Measurements from ENCODE around the gene HRC.
A peak's percentile ranks its signal among the peaks of the same experiment; 100 is the strongest.

The HRC gene

DNA sequence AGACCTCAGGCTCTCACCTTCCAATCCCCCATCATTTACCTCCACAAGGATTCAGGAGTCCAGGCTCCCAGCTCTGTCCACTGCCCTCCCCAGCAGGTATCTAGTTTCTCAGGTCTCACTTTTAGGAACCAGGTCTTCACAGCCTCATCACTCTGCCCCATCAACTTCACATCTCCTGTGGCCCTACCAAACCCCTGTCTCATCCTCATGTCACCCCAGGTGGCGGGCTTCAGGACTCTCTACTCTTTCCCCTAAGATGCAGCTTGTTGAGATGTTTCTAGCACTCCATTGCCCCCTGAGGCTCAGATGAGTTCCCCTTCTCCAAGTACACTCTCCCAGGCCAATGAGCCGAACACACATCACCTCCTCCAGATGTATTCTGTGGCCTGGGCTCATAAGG lies 34.3 kb downstream of the HRC start:
- TF ChIP-seq JUND (IDR thresholded peaks at IDR 0.05; ENCODE audit: low read depth), result no peak
- DNase-seq (ENCODE audit: low read depth in 1 of 2, low spot score in 1 of 2), result no peak
- in situ Hi-C loops (cut with HindIII; ENCODE audit: low pct_unique_long_range_greater_than_20kb, low sequenced_read_pairs), result no loop called here

DNA sequence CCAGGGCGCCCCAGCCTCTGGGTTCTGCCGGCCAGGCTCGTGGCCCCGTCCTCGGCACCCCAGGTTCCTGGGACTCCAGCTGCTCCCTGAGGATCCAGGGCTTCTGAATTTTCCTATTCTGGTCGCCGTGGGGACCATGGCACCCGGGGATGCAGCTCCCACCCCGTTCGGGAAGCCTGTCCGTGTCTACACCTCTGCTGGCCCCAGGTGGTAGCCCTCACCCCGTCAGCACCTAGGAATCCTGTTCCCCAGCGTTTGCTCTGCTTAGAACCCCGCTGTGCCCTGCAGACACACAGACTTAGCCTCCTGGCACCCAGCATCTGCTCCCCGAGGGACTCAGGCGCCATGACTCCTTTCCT lies 34.9 kb downstream of the HRC start:
- DNase-seq (ENCODE audit: low read depth in 1 of 2, low spot score in 1 of 2), result no peak
- TF ChIP-seq JUND (IDR thresholded peaks at IDR 0.05; ENCODE audit: low read depth), result no peak
- in situ Hi-C loops (cut with HindIII; ENCODE audit: low pct_unique_long_range_greater_than_20kb, low sequenced_read_pairs), result no loop called here

DNA sequence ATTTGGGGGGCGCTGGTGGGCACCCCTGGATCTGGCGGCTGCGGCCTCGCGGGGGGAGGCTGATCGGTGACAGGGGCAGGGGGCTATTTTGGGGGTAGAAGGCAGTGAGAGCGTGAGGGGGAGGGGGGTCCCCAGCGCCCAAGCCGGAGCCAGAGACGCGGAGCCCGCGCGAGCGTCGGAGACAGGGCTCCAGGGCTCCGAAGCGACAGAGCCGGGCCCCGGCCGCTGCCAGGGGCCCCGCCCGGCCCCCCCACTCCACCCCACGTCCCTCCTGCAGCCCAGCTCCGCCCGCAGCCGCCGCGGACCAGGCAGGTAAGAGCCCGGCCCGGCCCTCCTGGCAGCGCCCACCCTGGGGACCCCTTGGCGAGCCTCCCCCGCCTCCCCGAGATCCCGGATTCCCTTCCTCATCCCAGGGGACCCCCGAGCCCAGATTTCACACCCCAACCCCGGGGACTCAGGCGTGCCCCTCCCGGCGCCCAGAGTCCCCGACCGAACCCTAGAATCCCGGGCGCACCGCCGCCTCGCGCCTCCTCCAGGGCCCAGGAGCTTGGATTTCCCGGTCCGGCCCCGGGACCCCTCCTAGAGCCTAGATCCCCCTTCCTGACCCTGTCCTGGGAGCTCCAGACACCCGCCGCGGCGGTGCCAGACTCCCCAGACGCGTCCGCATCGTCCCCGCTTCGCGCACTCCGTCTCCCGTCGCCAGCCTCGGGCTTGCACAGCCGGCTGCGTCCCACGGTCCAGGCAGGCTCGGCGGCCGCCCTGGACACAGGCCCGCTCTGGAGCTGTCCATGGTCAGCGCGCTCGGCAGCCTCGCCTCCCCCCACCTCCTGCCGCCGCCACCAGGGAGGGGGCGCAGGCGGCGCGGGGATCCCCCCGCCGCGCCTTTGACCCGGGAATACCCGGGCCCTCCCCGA lies 35.5 kb downstream of the HRC start, which contains the start of gene PPFIA3:
PPFIA3 (plus strand) TSS at position 134 of the 914 bp plus-strand sequence. CDS start 8,330 bp downstream, outside the sequence.
- in situ Hi-C loops (cut with HindIII; ENCODE audit: low pct_unique_long_range_greater_than_20kb, low sequenced_read_pairs), result no loop called here
- no peak for TF ChIP-seq JUND (IDR thresholded peaks at IDR 0.05; ENCODE audit: low read depth)
- peak in 1 of 2 experiments; percentile 74 for DNase-seq (ENCODE audit: low read depth in 1 of 2, low spot score in 1 of 2)

DNA sequence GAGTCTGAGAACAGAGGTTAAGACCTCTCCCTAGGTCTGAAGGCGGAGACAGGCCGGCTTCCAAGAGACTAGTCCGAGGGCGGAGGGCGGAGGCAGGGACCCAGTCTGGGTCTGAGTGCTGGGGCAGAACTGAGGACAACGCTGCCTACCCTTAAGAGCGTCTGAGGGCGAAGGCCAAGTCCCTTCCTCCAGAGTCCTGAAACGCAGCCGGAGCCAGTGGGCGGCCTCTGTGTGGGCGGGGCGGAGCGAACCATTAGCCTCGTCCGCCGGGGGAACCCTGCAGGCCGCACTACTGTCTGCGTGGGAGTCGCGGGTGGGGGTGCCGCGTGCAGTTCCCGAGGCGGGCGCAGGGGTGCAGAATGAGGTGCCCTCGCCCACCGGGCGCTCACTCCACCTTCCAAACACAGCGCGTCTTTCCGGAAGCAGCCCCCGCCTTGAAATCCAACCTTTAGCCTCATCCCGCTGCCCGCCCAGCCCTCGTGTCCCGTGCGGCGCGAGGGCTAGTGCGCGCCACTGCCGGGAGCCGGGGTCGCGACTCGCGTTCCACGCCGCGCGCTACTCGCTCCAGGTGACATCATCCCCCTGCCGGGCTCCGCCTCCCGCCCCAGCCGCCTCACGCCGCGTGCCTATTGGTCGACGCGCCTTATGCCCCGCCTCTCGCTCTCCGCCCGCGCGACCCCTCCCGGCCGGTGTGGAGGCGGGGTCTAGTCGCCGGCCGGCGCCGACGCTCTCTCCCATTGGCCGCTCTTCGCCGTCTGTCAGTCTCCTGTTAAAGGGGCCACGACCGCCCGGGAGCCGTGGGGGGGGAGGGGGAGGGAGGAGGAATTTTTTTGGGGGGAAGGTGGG lies 36.4 kb downstream of the HRC start, which contains the start of gene C19orf73:
C19orf73 (minus strand) TSS at position 579 of the 846 bp plus-strand sequence; CDS start at position 458, 121 bp downstream.
- DNase-seq (ENCODE audit: low read depth in 1 of 2, low spot score in 1 of 2), result peak; percentile 78 to 95
- no peak; the same call in 1 of the 2 replicates for TF ChIP-seq JUND (IDR thresholded peaks at IDR 0.05; ENCODE audit: low read depth)
- in situ Hi-C loops (cut with HindIII; ENCODE audit: low pct_unique_long_range_greater_than_20kb, low sequenced_read_pairs), result no loop called here

DNA sequence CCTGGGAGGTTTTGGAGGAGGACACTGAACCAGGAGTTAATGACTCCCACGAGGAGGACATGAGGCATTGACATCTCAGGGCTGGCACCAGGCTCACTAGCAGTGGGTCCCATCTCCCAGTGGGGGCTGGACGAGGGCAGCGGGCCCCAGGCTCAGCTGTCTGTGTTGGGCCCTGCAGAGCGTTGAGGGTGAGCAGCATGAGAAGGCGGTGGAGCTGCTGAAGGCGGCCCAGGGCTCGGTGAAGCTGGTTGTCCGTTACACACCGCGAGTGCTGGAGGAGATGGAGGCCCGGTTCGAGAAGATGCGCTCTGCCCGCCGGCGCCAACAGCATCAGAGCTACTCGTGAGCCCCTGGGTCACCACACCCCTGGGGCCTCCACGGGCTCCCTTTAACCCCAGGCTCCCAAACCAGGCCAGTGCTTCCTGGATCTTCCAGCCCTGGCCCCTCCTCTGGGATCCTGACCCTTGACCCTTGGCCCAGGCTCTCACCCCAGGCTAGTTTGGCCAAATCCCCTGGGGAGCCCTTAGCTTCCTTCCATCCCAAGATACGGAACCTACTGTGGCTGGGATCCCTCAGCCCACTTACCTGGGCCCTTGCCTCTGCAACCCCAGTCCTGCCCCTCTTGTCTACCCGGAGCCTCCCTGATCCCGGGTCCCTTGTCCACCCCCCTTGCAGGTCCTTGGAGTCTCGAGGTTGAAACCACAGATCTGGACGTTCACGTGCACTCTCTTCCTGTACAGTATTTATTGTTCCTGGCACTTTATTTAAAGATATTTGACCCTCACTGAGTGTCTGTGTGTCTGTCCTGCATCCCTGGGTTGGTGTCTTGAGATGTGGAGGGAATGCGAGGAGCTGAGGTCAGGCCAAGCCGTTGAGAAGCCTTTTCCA lies 37.3 kb downstream of the HRC start:
- DNase-seq (ENCODE audit: low read depth in 1 of 2, low spot score in 1 of 2), result no peak
- TF ChIP-seq JUND (IDR thresholded peaks at IDR 0.05; ENCODE audit: low read depth), result no peak
- in situ Hi-C loops (cut with HindIII; ENCODE audit: low pct_unique_long_range_greater_than_20kb, low sequenced_read_pairs), result no loop called here

DNA sequence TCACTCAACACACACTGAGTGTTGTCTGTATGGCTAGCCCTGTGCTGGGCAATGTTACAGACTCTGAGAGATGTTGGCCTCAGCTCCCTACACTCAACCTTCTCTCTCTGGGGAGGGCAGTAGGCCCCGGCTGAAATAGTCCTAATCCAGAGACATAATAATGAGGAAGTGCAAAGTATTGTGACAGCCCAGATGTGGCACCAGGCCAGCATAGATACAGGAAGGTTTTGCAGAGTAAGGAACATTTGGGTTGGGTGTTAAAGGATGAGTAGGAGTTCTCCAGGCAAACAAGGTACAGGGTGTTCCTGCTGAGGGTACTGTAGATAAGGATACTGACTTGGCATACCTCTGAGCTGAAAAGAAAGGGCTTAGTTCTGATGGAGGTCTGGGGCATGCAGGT lies 38.7 kb downstream of the HRC start:
- no peak for DNase-seq (ENCODE audit: low read depth in 1 of 2, low spot score in 1 of 2)
- in situ Hi-C loops (cut with HindIII; ENCODE audit: low pct_unique_long_range_greater_than_20kb, low sequenced_read_pairs), result no loop called here
- TF ChIP-seq JUND (IDR thresholded peaks at IDR 0.05; ENCODE audit: low read depth), result no peak

DNA sequence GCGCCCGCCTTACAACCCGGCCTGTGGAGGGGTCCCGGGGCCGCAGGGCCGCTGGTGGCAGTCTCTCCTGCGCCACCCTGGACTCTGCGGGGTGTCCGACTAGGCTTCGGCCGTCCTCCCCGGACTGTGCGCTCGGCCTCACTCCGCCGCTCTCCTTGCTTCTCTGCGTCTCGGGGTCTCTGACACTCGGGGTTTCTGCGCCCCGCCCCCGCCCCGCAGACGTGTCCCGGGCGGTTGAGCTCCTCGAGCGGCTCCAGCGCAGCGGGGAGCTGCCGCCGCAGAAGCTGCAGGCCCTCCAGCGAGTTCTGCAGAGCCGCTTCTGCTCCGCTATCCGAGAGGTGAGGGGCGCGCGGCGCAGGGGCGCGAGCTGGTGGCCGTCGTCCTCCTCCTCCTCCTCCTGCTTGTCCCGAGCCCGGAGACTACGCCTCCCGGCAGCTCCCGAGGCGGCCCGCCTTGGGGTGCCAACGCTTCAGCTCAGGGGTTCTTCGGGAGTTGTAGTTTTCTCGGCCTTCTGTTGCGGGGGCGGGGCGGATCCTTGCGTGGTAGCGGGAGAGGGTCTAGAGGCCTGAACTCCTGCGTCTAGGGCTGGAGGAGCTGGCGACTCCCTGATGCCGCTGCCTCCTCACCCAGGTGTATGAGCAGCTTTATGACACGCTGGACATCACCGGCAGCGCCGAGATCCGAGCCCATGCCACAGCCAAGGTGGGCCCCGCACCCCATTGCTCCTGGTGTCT lies 40.4 kb downstream of the HRC start:
- DNase-seq (ENCODE audit: low read depth in 1 of 2, low spot score in 1 of 2), result peak in 1 of 2 experiments; percentile 52
- in situ Hi-C loops (cut with HindIII; ENCODE audit: low pct_unique_long_range_greater_than_20kb, low sequenced_read_pairs), result no loop called here
- no peak for TF ChIP-seq JUND (IDR thresholded peaks at IDR 0.05; ENCODE audit: low read depth)

DNA sequence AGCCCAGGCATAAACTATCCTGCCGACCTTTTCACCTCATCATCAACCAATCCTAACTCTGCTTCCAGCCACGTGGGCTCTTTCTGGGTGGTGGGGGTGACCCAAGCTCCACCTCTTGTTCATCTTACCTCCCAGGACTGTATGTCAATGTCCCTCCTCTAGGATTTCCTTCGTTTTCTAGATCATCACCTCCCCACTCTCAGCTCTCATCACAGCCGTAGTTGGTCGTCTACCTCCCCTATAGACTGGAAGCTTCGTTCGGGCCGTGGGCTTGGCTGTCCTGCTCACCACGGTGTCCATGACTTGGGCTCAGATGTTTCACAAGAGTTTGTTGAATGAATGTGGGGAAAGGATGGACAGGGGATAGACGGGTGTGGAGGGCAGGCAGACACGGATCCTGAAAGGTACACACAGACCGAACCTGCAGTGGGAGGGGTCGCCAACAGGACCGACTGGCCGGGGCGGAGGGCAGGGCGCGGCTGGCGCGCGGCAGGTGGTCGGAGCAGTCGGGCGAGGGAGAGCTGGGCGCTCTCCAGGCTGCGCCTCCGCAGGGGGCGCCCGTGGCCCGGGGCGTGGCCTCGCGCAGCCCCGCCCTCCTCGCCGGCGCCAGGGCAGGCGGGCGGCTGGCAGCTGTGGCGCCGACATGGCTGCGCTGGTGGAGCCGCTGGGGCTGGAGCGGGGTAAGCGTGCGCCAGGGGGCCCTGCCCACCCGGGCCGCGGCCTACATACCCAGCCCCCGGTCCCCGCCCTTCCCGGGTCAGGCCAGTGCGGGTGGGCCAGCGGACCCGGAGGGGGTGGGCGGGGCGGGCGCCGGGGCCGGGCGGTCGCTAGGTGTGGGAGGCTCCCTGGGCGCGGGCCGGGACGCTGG lies 41.2 kb downstream of the HRC start, which contains the start of gene LIN7B:
LIN7B (plus strand) TSS at position 609 of the 868 bp plus-strand sequence; CDS start at position 644, 35 bp downstream.
- in situ Hi-C loops (cut with HindIII; ENCODE audit: low pct_unique_long_range_greater_than_20kb, low sequenced_read_pairs), result no loop called here
- TF ChIP-seq JUND (IDR thresholded peaks at IDR 0.05; ENCODE audit: low read depth), result no peak
- peak; percentile 63 to 75 for DNase-seq (ENCODE audit: low read depth in 1 of 2, low spot score in 1 of 2)

DNA sequence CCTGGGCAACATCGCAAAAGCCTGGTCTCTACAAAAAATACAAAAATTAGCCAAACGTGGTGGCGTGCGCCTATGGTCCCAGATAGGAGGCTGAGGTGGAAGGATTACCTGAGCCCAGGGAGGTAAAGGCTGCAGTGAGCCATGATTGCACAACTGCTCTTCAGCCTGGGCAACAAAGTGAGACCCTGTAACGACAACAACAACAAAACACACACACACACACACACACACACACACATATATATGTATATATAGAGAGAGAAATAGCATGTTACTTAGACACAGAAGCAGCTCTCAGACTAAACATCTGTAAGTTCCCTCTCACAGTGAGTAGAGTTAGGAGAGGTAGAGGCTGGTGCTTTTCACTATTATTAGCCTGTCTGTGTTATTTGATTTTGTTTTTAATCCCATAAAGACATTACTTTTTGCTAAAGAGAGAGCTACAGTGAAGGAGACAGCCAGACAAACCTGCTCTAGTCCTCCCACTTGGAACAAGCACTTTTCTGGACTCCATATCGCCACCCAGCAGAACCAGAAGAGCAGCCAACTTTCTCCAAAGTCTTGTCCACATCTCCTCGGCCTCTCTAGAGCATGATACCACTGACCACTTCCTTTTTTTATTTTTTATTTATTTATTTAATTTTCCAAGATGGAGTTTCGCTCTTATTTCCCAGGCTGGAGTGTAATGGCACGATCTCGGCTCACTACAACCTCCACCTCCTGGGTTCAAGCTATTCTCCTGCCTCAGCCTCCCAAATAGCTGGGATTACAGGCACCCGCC lies 43.8 kb downstream of the HRC start:
- in situ Hi-C loops (cut with HindIII; ENCODE audit: low pct_unique_long_range_greater_than_20kb, low sequenced_read_pairs), result no loop called here
- TF ChIP-seq JUND (IDR thresholded peaks at IDR 0.05; ENCODE audit: low read depth), result no peak

DNA sequence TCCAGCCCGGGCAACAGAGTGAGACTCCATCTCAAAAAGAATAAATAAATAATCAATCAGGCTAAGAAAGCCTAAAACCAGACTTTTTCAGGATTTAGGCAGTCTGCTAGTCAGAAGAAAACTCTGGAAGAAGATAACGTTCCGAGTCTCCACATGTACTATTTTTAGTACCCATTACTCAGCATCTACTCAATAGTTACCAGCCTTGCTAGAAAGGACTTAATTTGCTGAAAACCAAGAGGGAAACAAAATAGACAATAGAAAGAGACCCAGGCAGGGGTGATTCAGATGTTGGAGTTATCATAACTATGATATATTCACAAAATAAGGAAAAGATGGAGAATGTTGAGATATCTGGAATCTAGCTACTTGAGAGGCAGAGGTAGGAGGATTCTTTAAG lies 44.6 kb downstream of the HRC start:
- no peak for TF ChIP-seq JUND (IDR thresholded peaks at IDR 0.05; ENCODE audit: low read depth)
- in situ Hi-C loops (cut with HindIII; ENCODE audit: low pct_unique_long_range_greater_than_20kb, low sequenced_read_pairs), result no loop called here
- no peak for DNase-seq (ENCODE audit: low read depth in 1 of 2, low spot score in 1 of 2)

More for the DNA sequence above, 43.8 kb downstream of the HRC start:
- peak in 1 of 2 experiments; percentile 35 for DNase-seq (ENCODE audit: low read depth in 1 of 2, low spot score in 1 of 2)

Measured in T47D (cell line).